HEK293T (cell line): ENCODE data around the gene CST3.

Source experiments
- FOXM1 ChIP-seq: fragments of 450-650 bp; IDR thresholded peaks from 2 replicates; pipeline ENCODE4 v1.6.1; 2017; ENCODE audit warnings: mild to moderate bottlenecking, borderline replicate concordance
- NFRKB ChIP-seq: fragments of 450-650 bp; IDR thresholded peaks from 2 replicates; pipeline ENCODE4 v1.6.1; 2016; ENCODE audit warnings: mild to moderate bottlenecking, moderate library complexity

GRCh38 chr20:23636182-23636907 lies 1.4 kb downstream of the CST3 start:
- TF ChIP-seq FOXM1 = no peak
- TF ChIP-seq NFRKB = no peak
